OCI-LY1 (cell line): Measurements from ENCODE around the gene CLSTN2.

ENCODE experiments used
- H2AFZ ChIP-seq: fragments of 200-600 bp; sonication (generic), shearing (Covaris generic); 2 replicates; pipeline ENCODE4 v1.6.0; 2014; ENCODE audit warnings: antibody characterized with exemption, mild to moderate bottlenecking, low read length
- H3F3A ChIP-seq: fragments of 200-600 bp; sonication (generic), shearing (Covaris generic); 2 replicates; pipeline ENCODE4 v1.6.0; 2014; ENCODE audit warnings: mild to moderate bottlenecking, antibody characterized with exemption, low read length, moderate library complexity; ENCODE audit not compliant: insufficient read depth
- H3K27ac ChIP-seq: fragments of 200-600 bp; sonication (generic); 2 replicates; pipeline ENCODE4 v1.5.1; 2014; ENCODE audit warnings: low read length, mixed run types, mild to moderate bottlenecking, low read depth; ENCODE audit not compliant: poor library complexity, severe bottlenecking
- H3K27me3 ChIP-seq: fragments of 200-600 bp; sonication (generic); 2 replicates; pipeline ENCODE4 v1.6.0; 2014; ENCODE audit warnings: antibody characterized with exemption, mild to moderate bottlenecking, low read length, moderate library complexity; ENCODE audit not compliant: insufficient read depth
- H3K36me3 ChIP-seq: fragments of 200-600 bp; sonication (generic); 2 replicates; pipeline ENCODE4 v1.6.1; 2014; ENCODE audit warnings: mild to moderate bottlenecking, antibody characterized with exemption, low read length, moderate library complexity, mixed read lengths; ENCODE audit not compliant: insufficient read depth
- H3K4me1 ChIP-seq: fragments of 200-600 bp; sonication (generic); 2 replicates; pipeline ENCODE4 v1.5.1; 2014; ENCODE audit warnings: mild to moderate bottlenecking, low read length, moderate library complexity; ENCODE audit not compliant: insufficient read depth, severe bottlenecking
- H3K4me2 ChIP-seq: fragments of 200-600 bp; sonication (generic), shearing (Covaris generic); 2 replicates; pipeline ENCODE4 v1.6.1; 2014; ENCODE audit warnings: low read length
- H3K4me3 ChIP-seq: fragments of 200-600 bp; sonication (generic); 2 replicates; pipeline ENCODE4 v1.5.1; 2014; ENCODE audit warnings: low read length, low read depth, mild to moderate bottlenecking, mixed read lengths; ENCODE audit not compliant: poor library complexity, severe bottlenecking
- H3K79me2 ChIP-seq: fragments of 200-600 bp; shearing (Covaris generic); 2 replicates; pipeline ENCODE4 v1.6.1; 2016; ENCODE audit warnings: mixed run types, low read length, mixed read lengths; ENCODE audit not compliant: insufficient read depth
- H3K9ac ChIP-seq: fragments of 200-600 bp; sonication (generic), shearing (Covaris generic); 2 replicates; pipeline ENCODE4 v1.6.1; 2014; ENCODE audit warnings: mild to moderate bottlenecking, low read length, mixed read lengths
- H3K9me2 ChIP-seq: fragments of 200-600 bp; sonication (generic), shearing (Covaris generic); 2 replicates; pipeline ENCODE4 v1.6.1; 2014; ENCODE audit warnings: low read depth, mild to moderate bottlenecking, low read length, mixed read lengths
- H3K9me3 ChIP-seq: fragments of 200-600 bp; shearing (Covaris generic); 2 replicates; pipeline ENCODE4 v1.6.1; 2014; ENCODE audit warnings: low read length, mixed read lengths
- H4K20me1 ChIP-seq: fragments of 200-600 bp; sonication (generic), shearing (Covaris generic); 2 replicates; pipeline ENCODE4 v1.6.0; 2016; ENCODE audit warnings: mild to moderate bottlenecking, low read length; ENCODE audit not compliant: insufficient read depth
- EZH2 ChIP-seq: fragments of 200-600 bp; sonication (generic), shearing (Covaris generic); IDR thresholded peaks from 2 replicates; pipeline ENCODE4 v1.8.0; 2017; ENCODE audit warnings: borderline replicate concordance, mixed run types, mild to moderate bottlenecking, antibody characterized with exemption, low read length, moderate library complexity, mixed read lengths
- TF ChIP-seq, protein P1 (sequence below): fragments of 200-600 bp; sonication (generic), shearing (Covaris generic); IDR thresholded peaks from 2 replicates; pipeline ENCODE4 v1.5.1; 2017; ENCODE audit warnings: mild to moderate bottlenecking, antibody characterized with exemption, low read length, moderate library complexity, mixed read lengths

CLSTN2 gene

GRCh38 chr3:140557476-140557875 lies 622.5 kb downstream of the CLSTN2 start:
- H3K27ac ChIP-seq, result no peak overlapping the region
- no peak overlapping the region for H3K4me2 ChIP-seq
- no peaks in the 10 kb centered on the region for H3K27me3 ChIP-seq
- no peak overlapping the region for H3K4me3 ChIP-seq
- H3K9me3 ChIP-seq, result no peaks in the 10 kb centered on the region
- H3F3A ChIP-seq, result no peaks in the 10 kb centered on the region
- H3K9ac ChIP-seq, result no peak overlapping the region
- TF ChIP-seq, protein P1, sequence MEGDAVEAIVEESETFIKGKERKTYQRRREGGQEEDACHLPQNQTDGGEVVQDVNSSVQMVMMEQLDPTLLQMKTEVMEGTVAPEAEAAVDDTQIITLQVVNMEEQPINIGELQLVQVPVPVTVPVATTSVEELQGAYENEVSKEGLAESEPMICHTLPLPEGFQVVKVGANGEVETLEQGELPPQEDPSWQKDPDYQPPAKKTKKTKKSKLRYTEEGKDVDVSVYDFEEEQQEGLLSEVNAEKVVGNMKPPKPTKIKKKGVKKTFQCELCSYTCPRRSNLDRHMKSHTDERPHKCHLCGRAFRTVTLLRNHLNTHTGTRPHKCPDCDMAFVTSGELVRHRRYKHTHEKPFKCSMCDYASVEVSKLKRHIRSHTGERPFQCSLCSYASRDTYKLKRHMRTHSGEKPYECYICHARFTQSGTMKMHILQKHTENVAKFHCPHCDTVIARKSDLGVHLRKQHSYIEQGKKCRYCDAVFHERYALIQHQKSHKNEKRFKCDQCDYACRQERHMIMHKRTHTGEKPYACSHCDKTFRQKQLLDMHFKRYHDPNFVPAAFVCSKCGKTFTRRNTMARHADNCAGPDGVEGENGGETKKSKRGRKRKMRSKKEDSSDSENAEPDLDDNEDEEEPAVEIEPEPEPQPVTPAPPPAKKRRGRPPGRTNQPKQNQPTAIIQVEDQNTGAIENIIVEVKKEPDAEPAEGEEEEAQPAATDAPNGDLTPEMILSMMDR, result no peak
- no peak for TF ChIP-seq EZH2
- no peaks in the 10 kb centered on the region for H4K20me1 ChIP-seq
- no peak overlapping the region for H2AFZ ChIP-seq
- H3K36me3 ChIP-seq, result no peaks in the 10 kb centered on the region
- no peaks in the 10 kb centered on the region for H3K9me2 ChIP-seq
- no peaks in the 10 kb centered on the region for H3K79me2 ChIP-seq
- H3K4me1 ChIP-seq, result no peaks in the 10 kb centered on the region

DNA sequence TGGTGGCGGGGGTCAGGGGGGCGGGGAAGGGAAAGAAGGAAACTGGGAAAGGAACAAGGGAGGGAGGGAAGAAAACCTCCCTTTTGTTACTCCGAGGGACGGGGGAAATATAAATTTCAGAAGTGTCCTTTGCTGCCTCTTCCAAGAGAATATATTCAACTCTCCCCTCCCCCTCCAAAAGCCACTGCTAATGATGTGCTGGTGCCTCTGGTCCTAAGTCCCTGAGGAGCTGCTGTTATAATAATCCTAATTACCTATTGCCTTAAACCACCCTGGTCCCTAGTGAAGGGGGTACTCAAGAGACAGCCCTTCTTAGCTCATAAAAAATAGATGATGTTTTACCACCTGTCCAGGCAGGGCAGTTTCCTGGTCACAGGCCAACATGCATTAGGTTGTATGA lies 624.6 kb downstream of the CLSTN2 start:
- no peaks in the 10 kb centered on the region for H4K20me1 ChIP-seq

DNA sequence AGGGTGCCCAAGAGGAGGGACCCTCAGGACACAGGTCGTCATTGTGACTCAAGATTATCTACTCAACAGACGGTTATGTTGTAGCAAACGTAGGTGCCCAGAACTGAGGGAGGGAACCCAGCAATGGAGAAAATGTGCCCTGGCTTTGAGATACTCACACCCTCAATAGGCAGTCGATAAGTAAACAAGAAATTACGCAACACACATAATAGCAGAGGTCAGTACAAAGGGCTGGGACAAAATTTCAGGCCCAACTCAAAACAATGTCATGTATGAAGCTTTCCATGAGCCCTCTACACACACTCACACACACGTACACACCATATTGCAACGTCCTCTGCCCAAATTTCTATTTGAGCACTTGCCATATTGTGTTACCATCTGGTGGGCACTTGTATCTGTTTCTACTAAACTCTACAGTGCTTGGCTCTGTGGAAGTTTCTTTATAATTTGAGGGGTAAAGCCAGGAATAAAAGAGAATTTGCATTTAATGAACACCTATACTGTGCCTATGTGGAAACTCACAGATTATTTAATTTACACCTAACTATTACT lies 628.3 kb downstream of the CLSTN2 start:
- H2AFZ ChIP-seq, result no peak overlapping the region
- TF ChIP-seq, protein P1, result no peak
- no peak for TF ChIP-seq EZH2

More for the DNA sequence above, 624.6 kb downstream of the CLSTN2 start:
- Histone ChIP-seq H3K4me2 (no peak overlapping the region), H2AFZ (no peak overlapping the region), H3K4me1 (no peaks in the 10 kb centered on the region), H3K27ac (no peak overlapping the region), H3K4me3 (no peak overlapping the region), H3K9me3 (no peaks in the 10 kb centered on the region), H3K36me3 (no peaks in the 10 kb centered on the region), H3K79me2 (no peaks in the 10 kb centered on the region), H3K9ac (no peak overlapping the region), H3F3A (no peaks in the 10 kb centered on the region), H3K27me3 (no peaks in the 10 kb centered on the region), H3K9me2 (no peaks in the 10 kb centered on the region)
- TF ChIP-seq, protein P1, result no peak
- no peak for TF ChIP-seq EZH2

More for the DNA sequence above, 628.3 kb downstream of the CLSTN2 start:
- Histone ChIP-seq H3K4me3 (no peak overlapping the region), H3K9me2 (no peaks in the 10 kb centered on the region), H3F3A (no peaks in the 10 kb centered on the region), H3K79me2 (no peaks in the 10 kb centered on the region), H3K4me2 (no peak overlapping the region), H3K9ac (no peak overlapping the region), H4K20me1 (no peaks in the 10 kb centered on the region), H3K4me1 (no peaks in the 10 kb centered on the region), H3K9me3 (no peaks in the 10 kb centered on the region), H3K27me3 (no peaks in the 10 kb centered on the region), H3K36me3 (no peaks in the 10 kb centered on the region), H3K27ac (no peak overlapping the region)
